Ramos (cell line): Measurements from ENCODE around the gene FOXL2NB.

Experiments used
- in situ Hi-C: fragments of 300-500 bp; cut with MboI; formaldehyde crosslinking; loops from one replicate; pipeline ENCODE4 v1.14.3; 2022; ENCODE audit warnings: low sequenced_read_pairs; ENCODE audit not compliant: unreplicated experiment

Gene FOXL2NB

DNA sequence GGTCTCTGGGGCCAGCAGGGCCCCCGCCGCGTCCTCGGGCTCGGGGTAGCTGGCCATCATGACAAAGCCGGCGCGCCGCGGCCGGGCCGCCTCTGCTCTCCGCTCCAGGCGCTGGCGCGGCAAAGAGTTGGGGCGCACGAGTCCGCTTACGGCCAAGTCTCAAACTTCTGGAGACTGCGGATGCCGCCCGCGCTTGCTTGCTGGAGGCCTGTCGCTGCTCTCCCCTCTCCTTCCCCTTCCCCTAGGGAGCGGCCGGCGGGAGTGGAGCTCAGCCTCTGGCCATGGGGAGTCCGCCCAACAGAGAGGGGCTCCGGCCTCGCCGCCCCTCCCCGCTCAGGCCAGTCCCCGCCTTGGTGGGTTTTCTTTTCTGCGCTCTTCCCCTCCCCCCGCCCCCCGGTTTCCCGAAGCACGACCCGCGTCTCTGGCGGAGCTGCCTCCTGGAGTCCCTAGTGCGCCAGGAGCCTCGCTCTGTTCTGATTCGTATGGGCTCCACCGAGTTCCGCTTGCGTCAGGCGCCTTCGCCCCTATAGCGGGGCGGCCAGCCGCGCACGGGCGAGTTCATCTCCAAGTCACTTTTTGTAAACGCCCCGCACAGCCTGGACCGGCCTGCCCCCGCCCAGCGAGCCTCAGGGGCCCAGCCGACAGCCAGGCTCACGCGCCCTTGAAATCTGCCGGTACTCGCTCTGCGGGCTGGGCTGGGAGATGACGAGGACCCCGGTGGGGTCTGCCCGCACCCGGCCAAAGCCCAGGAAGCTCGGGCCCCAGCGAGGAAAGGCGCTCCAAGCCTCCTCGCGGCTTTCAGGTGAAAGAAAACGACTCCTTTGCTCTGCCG lies at the start of gene FOXL2NB, which contains the start of gene FOXL2:
Gene FOXL2NB, plus strand, starts transcription at position 555 of the 832 bp plus-strand sequence. Its CDS starts 148 bp downstream, at position 703.
Gene FOXL2, minus strand, starts transcription at position 475 of the 832 bp plus-strand sequence. Its CDS starts 415 bp downstream, at position 60.
- in situ Hi-C loops, result no loop called here

GRCh38 chr3:138898301-138898700 lies 48.7 kb upstream of the FOXL2NB start:
- in situ Hi-C loops, result no loop called here

- in situ Hi-C loops, result no loop called here
Observed at GRCh38 chr3:138898708-138899107, 48.3 kb upstream of the FOXL2NB start.

DNA sequence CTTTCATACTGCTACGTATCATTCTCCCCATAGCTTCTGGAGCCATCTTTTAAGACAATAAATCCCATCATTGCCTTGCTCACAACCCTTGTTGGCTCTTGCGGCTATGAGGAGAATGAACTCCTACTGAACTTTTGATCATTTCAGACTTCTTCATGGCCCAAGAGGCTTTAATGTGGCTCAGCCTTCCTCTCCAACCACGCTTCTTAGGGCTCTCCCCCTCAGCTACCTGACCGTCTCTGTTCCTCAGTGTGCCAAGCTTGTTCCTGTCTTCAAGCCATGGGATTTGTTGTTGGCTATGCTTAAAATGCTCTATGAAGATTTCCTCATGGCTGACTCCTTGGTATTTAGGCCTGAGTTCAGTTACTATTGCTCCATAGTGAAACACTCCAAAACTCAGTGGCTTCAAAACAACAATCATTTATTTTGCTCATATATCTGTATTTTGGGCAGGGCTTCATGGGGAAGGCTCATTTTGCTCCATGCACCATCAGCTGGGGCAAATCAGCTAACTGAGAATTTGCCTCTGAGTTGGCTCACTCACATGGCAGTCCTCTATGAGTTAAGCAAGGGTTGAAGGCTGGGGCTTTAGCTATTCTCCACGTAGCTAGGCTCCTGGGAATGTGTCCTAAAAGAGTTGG lies 47.5 kb upstream of the FOXL2NB start:
- in situ Hi-C loops, result no loop called here

GRCh38 chr3:138901567-138901966 lies 45.5 kb upstream of the FOXL2NB start:
- in situ Hi-C loops, result no loop called here

DNA sequence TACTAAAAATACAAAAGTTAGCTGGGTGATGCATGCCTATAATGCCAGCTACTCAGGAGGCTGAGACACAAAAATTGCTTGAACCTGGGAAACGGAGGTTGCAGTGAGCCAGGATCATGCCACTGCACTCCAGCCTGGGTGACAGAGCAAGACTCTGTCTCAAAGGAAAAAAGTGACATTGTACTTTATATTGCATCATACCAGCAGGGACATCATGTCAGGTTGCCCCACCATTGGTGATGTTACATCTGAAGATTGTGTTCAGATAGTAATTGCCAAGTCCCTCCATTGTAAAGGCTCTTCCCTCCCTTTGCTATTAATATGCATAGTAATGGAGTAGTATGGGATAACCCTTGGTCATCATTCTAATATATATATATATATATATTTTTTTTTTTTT lies 44.8 kb upstream of the FOXL2NB start:
- in situ Hi-C loops, result no loop called here

GRCh38 chr3:138907539-138907938 lies 39.5 kb upstream of the FOXL2NB start:
- in situ Hi-C loops, result no loop called here

DNA sequence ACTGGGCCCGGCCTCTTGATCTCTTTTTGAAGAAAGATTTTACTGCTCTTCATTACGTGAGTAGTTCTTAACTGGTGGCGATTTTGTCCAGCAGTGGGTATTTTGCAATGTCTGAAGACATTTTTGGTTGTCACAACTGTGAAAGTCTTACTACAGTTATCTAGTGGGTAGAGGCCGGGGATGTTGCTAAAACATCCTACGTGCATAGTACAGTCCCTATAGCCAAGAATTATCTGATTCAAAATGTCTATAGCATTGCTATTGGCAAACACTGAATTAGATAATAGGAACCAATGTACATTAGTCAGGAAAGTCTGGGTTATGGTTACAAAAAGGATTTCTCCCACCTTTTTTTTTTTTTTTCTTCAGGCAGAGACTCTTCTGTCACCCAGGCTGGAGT lies 38.2 kb upstream of the FOXL2NB start:
- in situ Hi-C loops, result no loop called here

DNA sequence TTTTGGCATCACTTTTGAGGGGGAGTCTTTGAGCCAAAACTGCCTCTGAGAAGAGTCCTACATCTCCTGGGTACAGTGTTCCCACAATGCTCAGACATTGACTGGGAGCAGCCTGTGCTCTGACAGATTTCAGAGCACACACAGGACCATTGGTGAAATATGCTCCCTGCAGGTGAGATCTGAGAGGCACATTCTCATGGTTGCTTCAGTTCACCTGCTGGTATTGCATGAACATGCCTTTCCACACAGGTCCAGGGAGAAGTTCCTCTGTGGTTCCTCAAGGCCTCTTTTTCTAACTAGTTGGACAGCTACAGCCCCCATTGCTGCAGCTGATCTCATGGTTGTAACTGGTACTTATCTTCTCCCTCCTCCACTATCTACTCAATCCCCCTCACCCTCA lies 37.1 kb upstream of the FOXL2NB start:
- in situ Hi-C loops, result no loop called here

DNA sequence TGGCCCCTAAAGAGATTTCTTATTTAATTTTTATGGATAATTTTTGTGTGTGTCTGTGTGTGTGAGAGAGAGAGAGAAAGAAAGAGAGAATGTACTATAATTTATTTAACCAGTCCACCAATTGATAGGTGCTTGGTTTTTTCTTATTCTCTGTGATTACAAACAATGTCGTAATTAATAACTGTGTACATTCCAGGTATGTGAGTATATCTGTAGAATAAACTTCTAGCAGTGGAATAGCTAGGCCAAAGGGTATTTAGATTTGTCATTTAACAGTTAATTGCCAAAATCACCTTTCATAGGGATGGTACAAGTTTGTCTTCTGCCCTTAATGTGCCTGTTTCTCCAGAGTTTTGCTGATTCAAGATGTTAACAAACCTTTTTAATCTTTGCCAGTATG lies 35.4 kb upstream of the FOXL2NB start:
- in situ Hi-C loops, result no loop called here

DNA sequence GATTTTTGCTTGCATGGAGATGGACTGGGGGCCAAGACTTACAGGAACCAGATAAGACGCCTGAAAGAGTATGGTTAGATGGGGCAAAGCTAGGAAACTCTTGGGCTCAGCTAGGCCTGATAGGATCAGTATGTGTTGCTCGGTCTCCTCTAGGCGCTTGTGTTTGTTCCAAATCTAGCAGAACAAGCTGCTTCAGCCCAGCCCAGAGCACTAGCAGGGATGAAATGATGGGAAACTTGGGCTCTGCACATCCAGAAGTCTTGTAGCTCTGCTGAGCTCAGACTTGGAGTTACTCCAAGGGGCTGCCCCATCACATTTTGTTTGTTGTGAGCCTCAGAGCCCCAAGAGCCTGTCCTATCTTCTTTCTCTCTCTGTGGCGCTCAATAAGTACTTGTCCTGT lies 34.8 kb upstream of the FOXL2NB start:
- in situ Hi-C loops, result no loop called here

DNA sequence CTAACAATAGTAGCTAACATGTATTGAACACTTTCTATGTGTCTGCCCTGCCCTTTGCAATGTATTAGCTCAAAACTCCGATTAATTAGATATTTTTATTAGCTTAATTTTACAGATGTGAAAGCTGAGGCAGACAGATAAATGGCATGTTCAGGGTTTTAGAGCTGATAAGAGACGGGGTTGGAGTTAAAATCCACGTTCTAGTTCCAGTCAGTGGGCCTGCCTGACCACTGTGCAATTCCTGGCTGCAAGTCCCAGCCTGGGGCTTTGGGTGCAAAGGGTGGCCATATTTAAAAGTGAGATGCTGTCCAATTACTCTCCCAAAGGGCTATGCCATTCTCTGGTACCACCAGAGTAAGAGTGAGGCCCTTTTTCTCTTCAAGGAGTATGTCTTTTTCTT lies 33.3 kb upstream of the FOXL2NB start:
- in situ Hi-C loops, result no loop called here

- in situ Hi-C loops, result loop anchor here (5.0 kb wide), 3 partner anchors 218 to 498 kb away; no protein-coding TSS in a partner anchor
Observed at GRCh38 chr3:138914870-138915502, 32.0 kb upstream of the FOXL2NB start.

DNA sequence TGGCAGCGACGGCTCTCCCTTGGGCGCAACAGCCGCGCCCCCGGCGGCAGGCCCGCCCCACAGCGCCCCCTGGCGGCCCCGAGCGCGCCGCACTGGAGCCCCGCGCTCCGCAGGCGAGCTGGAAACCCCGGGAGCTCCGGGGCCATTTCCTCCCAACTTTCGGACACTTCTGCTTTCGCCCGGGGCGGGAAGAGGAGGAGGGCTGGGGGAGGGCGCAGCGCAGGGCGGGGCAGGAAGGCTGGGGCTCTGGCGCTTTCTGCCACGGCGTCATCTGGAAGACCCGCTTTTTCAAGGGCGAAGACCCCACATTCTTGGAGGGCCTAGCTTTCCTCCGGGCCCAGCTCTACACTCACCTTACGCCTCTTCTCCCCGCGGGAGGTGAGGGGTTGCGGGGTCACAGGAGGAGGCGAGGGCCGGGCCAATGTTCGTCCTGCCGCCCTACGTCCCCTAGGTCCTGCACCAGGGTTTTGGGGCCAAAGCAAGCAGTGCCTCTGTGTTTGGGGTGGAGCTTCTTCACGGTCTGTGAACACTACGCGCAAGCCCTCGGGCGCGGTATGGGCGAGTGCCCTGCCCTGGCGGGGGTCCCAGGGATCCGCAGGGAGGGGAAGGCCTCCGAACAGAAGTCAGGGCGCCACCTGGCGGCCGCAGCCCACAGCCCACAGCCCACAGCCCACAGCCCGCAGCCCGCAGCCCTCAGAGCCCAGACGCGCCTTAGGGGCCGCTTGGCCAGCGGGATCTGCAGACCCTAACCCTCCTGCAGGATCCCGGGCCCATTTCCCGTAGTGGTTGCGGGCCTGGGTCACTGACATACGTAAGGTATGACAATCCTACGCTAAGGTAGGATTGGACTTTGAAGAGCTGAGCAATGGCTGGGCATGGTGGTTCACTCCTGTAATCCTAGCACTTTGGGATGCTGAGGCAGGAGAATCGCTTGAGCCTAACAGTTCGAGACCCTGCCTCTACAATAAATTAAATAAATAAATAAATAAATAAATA lies 31.2 kb upstream of the FOXL2NB start:
- in situ Hi-C loops, result loop anchor here (5.0 kb wide), 3 partner anchors 218 to 498 kb away; no protein-coding TSS in a partner anchor

DNA sequence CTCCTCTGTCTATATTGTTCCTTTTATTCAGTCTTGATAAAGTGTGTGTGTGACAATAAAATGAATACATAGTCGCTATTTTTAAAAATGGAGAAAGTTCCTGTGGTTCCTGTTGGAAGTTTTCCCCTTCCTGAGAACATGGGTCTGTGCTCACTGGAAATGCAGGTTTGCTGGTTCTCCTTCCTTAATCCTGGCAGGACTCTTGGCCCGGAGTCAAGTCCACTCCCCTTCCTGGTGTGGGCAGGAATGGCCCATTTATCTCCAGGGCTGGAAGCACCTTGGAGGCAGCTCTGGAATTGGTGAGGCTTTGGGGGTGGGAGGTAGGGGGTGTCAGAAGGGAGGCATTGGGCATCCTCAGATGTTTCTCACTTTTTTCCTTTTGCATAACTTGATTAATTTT lies 30.2 kb upstream of the FOXL2NB start:
- in situ Hi-C loops, result loop anchor here (5.0 kb wide), 3 partner anchors 220 to 500 kb away; no protein-coding TSS in a partner anchor

DNA sequence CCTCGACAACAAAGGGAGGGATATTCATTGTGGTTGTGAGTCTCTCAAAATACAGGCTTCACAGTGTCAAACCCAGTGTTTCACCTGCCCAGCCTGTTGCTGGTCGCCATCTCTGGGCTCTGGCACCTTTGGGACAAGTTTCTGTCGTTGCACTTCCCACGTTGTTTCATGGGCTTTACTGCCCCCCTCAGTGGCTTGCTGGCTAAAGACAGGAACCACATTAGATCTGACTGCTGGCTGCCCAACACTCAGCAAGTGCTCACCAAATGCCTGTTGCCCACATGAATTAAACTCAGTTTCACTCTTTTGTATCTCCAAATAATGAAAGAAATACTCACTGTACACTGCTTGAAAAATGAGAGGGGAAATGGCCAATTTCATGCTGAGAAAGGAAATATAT lies 27.7 kb upstream of the FOXL2NB start:
- in situ Hi-C loops, result loop anchor here (5.0 kb wide), 3 partner anchors 222 to 502 kb away; no protein-coding TSS in a partner anchor

DNA sequence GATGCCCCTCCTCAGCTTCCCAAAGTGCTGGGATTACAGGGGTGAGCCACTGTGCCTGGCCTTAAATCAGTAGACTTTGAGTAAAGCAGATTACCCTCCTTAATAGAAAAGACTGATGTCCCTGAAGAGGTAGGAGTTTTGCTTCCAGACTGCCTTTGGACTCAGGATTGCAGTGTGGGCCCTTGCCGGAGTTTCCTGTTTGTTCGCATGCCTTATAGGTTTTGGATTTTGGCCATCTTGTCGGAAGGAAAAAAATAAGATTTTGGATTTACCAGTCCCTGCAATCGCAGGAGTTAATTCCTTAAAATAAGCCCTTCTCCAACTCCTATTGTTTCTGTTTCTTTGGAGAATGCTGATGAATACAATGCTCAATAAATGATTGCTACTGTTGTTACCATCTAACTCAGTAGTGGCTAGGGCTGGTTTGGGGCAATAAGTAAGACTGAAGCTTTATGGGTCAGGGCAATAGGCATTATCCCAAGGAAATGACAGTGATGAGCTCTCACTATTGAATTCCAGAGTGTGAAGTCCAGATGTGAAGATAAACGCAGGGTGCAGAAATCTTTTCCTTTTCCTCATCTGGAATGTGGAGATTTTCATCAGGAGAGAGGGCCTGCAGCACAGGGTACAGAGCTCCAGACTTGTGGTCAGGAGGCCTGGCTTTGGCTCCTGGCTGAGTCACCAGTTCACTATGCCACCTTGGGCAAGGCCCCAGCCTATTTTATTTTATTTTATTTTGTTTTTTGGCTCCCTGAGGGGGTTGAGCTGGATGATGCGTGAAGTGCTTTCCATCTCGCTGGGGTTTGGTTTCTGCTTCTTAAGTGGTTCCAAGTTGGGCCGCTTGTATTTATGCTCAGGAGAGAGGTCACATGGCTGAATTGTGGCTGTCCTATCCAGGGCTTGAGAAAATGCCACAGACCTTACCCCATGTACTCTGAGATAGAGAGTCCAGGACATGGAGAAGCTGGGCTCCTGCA lies 25.4 kb upstream of the FOXL2NB start:
- in situ Hi-C loops, result loop anchor here (5.0 kb wide), 1 partner anchor 459 kb away; no protein-coding TSS in a partner anchor

- in situ Hi-C loops, result loop anchor here (5.0 kb wide), 1 partner anchor 460 kb away; no protein-coding TSS in a partner anchor
Observed at GRCh38 chr3:138922400-138922799, 24.6 kb upstream of the FOXL2NB start.
